ENCODE data around the gene RNF121. TPM values are rescaled to one million over a fixed set of nuclear protein-coding genes. Genes with fewer than 3 reads are reported as not detected.

The RNF121 gene
- total RNA-seq, 1 experiment from 2014 or later: 56.9 TPM

DNA sequence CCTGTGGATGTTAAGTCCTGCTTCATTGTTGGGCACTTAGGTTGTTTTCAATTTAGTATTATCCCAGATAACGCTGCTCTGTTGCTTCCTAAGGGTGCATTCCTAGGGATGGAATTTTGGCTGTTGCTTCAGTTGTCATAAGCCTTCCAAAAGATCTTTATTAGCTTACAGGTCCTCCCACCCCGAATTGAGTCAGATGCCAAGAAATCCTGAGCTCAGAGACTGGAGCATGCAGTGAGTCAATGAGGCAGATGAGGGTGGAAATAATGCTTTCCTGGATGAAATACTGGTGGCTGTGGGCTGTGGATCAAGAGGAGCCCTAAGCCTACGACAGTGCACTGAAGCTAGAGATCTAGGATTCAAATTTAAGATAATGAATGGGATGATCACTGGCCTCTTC is 59.2 kb downstream of the RNF121 start:
- no peak overlapping the region for H4K91ac ChIP-seq (ENCODE audit: insufficient read length, low read depth, low read length)
- no peaks in the 10 kb centered on the region for H3K4me1 ChIP-seq (ENCODE audit: insufficient read depth, low read length)
- no peak overlapping the region for H3K18ac ChIP-seq (ENCODE audit: insufficient read length, low read depth, low read length)
- no peak overlapping the region for H3K4me2 ChIP-seq (ENCODE audit: insufficient read depth, insufficient read length, low read length)
- H2BK15ac ChIP-seq (ENCODE audit: low read depth, low read length): no peak overlapping the region
- no peaks in the 10 kb centered on the region for H3K27me3 Mint-ChIP-seq (ENCODE audit: low read depth)
- H3K79me2 ChIP-seq (ENCODE audit: insufficient read depth, low read length): no peaks in the 10 kb centered on the region
- H3K56ac ChIP-seq (ENCODE audit: insufficient read length, low read depth, low read length): no peak overlapping the region
- H3K79me1 ChIP-seq (ENCODE audit: insufficient read depth, low read depth, low read length, poor library complexity, severe bottlenecking): no peaks in the 10 kb centered on the region
- no peak overlapping the region for H3K27ac Mint-ChIP-seq
- no peak for DNase-seq
- H3K23ac ChIP-seq (ENCODE audit: insufficient read length, low read depth, low read length): no peak overlapping the region
- H3K27me3 ChIP-seq (ENCODE audit: insufficient read depth, low read length): no peaks in the 10 kb centered on the region
- H3K36me3 Mint-ChIP-seq (ENCODE audit: insufficient read depth in 1 of 3, low read depth in 3 of 3): peaks cover 11 to 34% (median 19%) of the 10 kb centered on the region in 3 experiments; a peak in 6 of 7 replicates
- no peak overlapping the region for H3K27ac ChIP-seq (ENCODE audit: insufficient read length, low read depth, low read length)
- no peak overlapping the region for H4K5ac ChIP-seq (ENCODE audit: insufficient read length, low read depth, low read length)
- H3T11ph ChIP-seq (ENCODE audit: low read length): no peak overlapping the region
- H3K4ac ChIP-seq (ENCODE audit: low read depth, low read length): no peak overlapping the region
- H3K14ac ChIP-seq (ENCODE audit: insufficient read depth, low read length): no peak overlapping the region
- H3K9me3 Mint-ChIP-seq: no peaks in the 10 kb centered on the region
- H3K9ac ChIP-seq (ENCODE audit: extremely low read depth, insufficient read length, low read length): no peak overlapping the region
- no peak overlapping the region for H2BK5ac ChIP-seq (ENCODE audit: insufficient read length, low read length)
- H4K20me1 ChIP-seq (ENCODE audit: control insufficient read depth, insufficient read depth, insufficient read length): no peaks in the 10 kb centered on the region
- H4K8ac ChIP-seq (replicated peaks; ENCODE audit: insufficient read length, low read depth, low read length): no peak overlapping the region
- no peak overlapping the region for H2AFZ ChIP-seq (ENCODE audit: low read length)
- H2BK120ac ChIP-seq (ENCODE audit: low read depth, low read length, poor library complexity, severe bottlenecking): no peak overlapping the region
- no peak for TF ChIP-seq CTCF (conservative IDR thresholded peaks at IDR 0.05)
- H3K4me3 Mint-ChIP-seq: no peak overlapping the region
- no peaks in the 10 kb centered on the region for H3K4me1 Mint-ChIP-seq
- H2BK12ac ChIP-seq (ENCODE audit: insufficient read length, low read depth, low read length): no peak overlapping the region
- H3K9me3 ChIP-seq (ENCODE audit: control insufficient read depth, low read depth, low read length): no peaks in the 10 kb centered on the region
- H2BK20ac ChIP-seq (ENCODE audit: low read depth, low read length, poor library complexity, severe bottlenecking): no peak overlapping the region
- no peak overlapping the region for H2AK5ac ChIP-seq (ENCODE audit: insufficient read length, low read length)
- no CpG with 5 or more reads among the region's 3 CpGs for WGBS (ENCODE audit: extremely low coverage, insufficient read length, low lambda C conversion rate)
- H3K23me2 ChIP-seq (ENCODE audit: insufficient read length, low read depth, low read length, poor library complexity, severe bottlenecking): no peaks in the 10 kb centered on the region

Data from H9 (cell line).